ENCODE results near the gene HLA-DQA1.
"Not testable (repeated sequence)": the region's sequence is repeated elsewhere in the genome, so short reads cannot be mapped to it uniquely, and the experiment has no call there.

The HLA-DQA1 gene

DNA sequence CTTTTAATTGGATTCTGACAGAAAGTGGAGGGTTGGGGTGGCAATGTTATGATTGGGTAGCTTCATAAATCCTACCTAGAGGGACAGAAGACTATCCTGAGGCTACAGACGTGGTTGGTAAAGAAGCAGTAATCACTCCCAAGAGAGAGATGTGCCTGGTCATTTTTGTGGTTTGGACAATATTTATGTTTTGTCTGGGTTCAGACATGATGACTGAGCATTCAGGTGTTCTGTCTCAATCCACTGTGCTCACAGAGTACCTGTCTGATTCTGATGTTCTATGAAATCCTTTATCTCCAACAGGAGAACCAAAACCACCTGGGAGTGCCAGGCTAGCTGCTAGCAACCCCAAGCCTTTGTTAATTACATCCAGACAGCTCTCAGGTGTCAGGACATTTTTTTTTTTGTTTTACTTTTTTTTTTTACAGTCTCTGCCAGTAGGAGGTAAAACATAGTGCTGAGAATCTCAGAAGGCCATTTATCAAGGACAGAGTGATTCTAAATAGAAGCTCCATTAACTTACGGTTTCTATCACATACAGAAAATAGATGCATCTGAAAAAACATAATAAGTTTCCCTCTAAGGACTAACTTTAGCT lies 1.6 kb upstream of the HLA-DQA1 start:
- FAIRE-seq (no peak), DNase-seq (ENCODE audit: insufficient read length, low spot score) (no peak)
- TF ChIP-seq, protein P1, sequence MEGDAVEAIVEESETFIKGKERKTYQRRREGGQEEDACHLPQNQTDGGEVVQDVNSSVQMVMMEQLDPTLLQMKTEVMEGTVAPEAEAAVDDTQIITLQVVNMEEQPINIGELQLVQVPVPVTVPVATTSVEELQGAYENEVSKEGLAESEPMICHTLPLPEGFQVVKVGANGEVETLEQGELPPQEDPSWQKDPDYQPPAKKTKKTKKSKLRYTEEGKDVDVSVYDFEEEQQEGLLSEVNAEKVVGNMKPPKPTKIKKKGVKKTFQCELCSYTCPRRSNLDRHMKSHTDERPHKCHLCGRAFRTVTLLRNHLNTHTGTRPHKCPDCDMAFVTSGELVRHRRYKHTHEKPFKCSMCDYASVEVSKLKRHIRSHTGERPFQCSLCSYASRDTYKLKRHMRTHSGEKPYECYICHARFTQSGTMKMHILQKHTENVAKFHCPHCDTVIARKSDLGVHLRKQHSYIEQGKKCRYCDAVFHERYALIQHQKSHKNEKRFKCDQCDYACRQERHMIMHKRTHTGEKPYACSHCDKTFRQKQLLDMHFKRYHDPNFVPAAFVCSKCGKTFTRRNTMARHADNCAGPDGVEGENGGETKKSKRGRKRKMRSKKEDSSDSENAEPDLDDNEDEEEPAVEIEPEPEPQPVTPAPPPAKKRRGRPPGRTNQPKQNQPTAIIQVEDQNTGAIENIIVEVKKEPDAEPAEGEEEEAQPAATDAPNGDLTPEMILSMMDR (IDR thresholded peaks at IDR 0.05; ENCODE audit: insufficient read depth, missing control alignments): no peak

DNA sequence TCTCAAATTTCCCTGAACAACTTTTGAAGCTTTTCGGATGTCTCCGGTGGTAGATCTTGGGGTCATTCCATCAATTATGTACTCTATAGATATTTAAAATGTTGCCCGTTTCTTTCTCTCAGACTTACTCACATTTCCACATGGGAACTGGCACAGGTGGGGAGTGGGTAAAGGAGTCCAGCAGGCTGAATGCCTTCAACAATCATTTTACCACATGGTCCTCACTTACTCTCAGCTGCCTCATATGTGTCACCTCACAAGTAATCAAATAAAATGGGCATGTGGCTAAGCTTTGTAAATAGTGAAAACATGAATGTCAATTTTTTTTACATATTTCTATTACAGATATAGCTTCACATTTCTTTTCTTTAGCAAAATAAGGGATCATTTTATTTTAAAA lies 677 bp downstream of the HLA-DQA1 start:
- FAIRE-seq (no peak), DNase-seq (ENCODE audit: insufficient read length, low spot score) (no peak)
- TF ChIP-seq, protein P1 (IDR thresholded peaks at IDR 0.05; ENCODE audit: insufficient read depth, missing control alignments): no peak

DNA sequence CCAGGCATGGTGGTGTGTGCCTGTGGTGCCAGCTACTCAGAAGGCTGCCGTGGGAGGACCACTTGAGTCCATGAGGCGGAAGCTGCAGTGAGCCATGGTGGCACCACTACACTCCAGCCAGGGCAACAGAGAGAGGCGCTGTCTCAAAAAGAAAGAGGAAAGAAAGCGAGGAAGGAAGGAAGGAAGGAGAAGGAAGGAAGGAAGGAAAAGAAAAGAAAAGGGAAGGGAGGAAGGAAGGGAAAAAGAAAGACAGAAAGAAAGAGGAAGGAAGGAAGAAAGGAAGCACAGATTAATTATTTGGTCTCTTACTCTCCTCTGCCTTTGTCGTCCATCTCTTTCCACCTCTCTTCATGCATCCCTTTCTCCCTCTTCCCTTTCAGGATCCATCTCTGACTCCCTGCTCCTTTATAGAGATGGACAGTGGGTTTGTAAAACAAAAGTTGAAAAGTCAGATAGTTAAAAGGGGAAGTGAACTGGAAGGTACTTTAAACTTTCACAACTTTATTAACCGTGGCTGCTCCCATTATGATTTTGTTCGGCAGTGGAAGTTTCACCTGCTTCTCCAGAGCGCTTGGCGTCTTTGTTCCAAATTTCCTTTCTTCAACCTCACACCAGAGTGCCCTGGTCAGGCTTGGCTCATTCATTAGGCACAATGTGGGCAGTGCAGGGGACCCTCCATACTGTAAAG lies 1.5 kb downstream of the HLA-DQA1 start:
- DNase-seq (ENCODE audit: insufficient read length, low spot score) (no peak), FAIRE-seq (no peak)
- TF ChIP-seq, protein P1 (IDR thresholded peaks at IDR 0.05; ENCODE audit: insufficient read depth, missing control alignments): no peak

DNA sequence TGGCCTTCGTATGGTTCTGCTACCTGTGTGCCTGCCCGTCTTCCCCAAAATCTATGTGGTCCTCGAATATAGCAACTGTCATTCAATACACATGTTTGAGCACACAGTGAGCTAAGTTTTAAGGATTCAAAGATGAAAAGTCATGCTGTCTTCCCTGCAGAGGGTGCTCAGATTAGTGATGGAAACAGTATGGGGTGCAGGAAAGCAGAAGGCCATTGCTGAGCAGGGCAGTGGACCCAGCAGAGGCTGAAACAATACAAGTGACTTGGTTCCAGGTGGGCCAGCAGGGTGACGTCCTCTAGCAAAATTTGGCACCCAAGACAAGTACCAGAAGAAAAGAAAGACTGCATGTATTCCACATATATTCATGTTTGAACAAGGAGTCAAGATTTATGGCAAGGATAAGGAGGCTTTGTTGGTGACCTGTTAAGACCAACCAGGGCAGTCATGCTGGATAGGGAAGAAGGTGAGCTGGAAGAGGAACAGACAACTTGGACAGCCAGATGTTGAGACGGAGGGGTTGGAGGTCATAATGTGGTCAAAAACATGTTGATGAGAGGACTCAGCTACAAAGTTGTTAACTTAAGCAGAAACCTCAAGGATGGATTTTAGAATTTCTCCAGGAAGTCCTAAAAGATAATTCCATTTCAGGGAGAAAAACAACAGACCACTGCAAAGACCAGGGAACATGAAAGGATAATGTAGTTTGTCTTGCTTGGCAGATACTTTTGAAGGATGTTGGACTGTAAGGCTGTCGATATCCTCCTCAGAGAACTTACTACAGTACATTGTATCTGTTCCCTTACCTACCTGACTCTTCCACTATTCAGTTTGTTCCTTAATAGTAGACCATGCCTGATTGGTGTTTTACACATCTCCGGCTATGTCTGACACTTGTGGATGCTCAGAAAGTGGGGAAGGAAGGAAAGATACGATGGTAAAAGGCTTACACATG lies 2.5 kb downstream of the HLA-DQA1 start:
- no peak for FAIRE-seq
- no peak for DNase-seq (ENCODE audit: insufficient read length, low spot score)
- TF ChIP-seq, protein P1 (IDR thresholded peaks at IDR 0.05; ENCODE audit: insufficient read depth, missing control alignments): no peak

DNA sequence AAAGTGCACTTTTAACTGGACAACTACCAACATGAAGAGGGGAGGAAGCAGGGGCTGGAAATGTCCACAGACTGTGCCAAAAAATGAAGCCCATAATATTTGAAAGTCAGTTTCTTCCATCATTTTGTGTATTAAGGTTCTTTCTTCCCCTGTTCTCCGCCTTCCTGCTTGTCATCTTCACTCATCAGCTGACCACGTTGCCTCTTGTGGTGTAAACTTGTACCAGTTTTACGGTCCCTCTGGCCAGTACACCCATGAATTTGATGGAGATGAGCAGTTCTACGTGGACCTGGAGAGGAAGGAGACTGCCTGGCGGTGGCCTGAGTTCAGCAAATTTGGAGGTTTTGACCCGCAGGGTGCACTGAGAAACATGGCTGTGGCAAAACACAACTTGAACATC lies 3.9 kb downstream of the HLA-DQA1 start:
- TF ChIP-seq, protein P1 (IDR thresholded peaks at IDR 0.05; ENCODE audit: insufficient read depth, missing control alignments): no peak
- FAIRE-seq (no peak), DNase-seq (ENCODE audit: insufficient read length, low spot score) (no peak)

DNA sequence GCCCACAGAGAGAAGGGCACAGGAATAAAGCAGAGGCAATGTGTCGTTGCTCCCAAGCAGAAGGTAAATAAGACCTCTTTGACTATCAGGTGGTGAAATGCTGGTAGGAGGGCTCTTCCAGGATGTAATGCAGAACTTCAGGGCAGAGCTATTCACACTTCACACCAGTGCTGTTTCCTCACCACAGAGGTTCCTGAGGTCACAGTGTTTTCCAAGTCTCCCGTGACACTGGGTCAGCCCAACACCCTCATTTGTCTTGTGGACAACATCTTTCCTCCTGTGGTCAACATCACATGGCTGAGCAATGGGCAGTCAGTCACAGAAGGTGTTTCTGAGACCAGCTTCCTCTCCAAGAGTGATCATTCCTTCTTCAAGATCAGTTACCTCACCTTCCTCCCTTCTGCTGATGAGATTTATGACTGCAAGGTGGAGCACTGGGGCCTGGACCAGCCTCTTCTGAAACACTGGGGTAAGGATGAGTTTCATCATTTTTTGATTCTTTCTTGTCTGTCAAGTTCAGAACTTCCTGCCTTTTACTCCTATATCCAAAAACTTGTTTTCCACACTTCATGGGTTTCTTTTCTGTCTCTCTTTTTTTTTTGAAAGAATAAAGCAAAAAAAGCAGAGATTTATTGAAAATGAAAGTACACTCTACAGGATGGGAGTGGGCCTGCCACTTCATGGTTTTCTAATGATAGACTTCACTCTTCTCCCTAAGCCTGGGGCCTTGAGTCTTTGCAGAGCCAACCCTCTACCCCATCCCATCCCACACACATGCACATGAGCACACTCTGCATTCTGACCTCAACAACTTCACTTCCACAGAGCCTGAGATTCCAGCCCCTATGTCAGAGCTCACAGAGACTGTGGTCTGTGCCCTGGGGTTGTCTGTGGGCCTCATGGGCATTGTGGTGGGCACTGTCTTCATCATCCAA lies 4.8 kb downstream of the HLA-DQA1 start:
- FAIRE-seq; DNase-seq (ENCODE audit: insufficient read length, low spot score): not testable (repeated sequence)

DNA sequence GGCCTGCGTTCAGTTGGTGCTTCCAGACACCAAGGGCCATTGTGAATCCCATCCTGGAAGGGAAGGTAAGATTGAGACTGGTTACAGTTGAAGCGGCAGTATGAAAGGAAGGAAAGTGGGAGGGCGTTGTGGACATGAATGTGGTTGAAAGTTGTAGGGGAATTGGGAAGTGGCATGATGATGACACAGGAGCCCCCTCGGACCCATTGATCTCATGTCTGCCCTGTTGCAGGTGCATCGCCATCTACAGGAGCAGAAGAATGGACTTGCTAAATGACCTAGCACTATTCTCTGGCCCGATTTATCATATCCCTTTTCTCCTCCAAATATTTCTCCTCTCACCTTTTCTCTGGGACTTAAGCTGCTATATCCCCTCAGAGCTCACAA lies 5.5 kb downstream of the HLA-DQA1 start:
- FAIRE-seq (no peak), DNase-seq (ENCODE audit: insufficient read length, low spot score) (no peak)
- TF ChIP-seq, protein P1 (IDR thresholded peaks at IDR 0.05; ENCODE audit: insufficient read depth, missing control alignments): no peak
